Stimulated activated CD4-positive, alpha-beta T cell treated with anti-CD3 and anti-CD28 coated beads, TNF-alpha, amount 100 ng/mL, for 4 hours (primary cell): ENCODE measurements around the gene CEACAM3.

Experiments
- DNase-seq, 3 experiments: peaks; one replicate each; pipeline ENCODE4 v3.0.0-alpha.2; 2020; ENCODE audit warnings: low read depth in 3 of 3

CEACAM3 gene

DNA sequence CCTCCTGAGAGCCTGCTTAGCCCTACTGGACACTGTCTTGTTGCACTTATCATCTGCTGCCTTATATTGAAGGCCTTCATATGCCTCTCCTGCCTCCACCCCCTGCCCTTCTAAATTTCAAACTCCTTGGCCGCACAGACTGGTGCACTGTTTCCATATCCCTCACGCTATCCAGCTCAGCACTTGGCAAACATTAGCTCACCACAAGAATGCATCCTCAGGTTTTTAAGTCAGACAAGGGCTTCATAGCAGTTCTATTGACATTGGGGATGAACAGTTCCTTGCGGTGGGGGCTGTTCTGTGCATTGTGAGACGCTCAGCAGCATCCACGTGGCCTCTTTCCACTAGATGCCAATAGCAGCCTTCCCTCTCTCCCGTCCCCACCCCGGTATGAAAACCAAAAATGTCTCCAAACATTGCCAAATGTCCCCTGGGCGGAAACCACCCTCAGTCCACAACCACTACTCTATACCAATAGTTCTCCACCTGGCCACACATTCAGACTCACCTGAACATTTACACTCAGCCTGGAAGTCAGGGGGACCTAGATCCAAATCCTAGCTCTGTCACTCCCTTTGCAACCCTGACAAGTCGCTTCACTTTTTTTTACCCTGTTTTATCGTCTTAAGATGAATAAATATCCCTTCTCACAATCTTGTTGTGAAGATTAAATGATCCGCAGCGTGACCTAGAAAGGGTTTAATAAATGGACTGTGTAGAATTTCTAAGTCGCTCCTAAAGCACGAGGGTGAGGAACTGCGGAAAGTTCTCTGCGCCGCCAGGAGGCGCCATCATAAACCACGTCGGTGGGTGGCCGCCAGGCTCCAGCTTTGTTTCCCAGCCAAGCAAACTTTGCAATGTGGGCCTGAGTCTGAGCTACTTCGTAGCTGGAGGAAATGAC lies 3.6 kb upstream of the CEACAM3 start:
- DNase-seq: peak; percentile 6 to 17 (median 16)

DNA sequence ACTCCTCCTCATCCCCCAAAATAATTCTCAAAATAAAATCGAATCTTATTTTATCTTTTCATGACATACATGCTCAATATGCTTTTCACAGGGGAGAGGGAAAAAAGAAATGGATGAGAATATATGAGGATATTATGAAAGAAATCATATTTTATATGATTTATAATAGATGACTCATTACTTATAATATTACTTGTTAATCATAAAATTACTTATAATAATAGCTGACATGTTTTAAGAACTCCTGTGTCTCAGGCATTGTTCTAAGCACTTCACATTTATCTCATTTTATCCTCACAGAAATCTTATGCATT lies 3.0 kb upstream of the CEACAM3 start:
- DNase-seq: no peak

DNA sequence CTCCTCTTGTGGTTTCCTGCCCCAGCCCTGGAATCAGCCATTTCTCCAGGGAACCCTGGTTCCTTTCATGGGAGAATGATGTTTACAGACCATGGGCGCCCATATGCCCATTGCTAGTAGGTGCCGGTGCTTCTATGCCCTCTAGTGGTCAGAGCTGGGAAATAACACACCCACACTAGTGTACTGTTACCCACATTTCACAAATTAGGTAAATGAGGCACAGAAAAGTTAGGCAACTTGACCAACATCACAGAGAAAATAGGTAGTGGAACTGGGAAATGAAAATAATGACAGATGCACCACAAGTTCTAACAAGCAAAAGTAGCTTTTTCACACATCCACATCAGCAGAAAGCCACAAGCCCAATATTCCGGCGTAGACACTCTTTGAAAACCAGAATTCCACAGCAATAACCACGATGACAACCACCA lies 1.3 kb upstream of the CEACAM3 start:
- DNase-seq: peak; percentile 11 to 48 (median 35)

DNA sequence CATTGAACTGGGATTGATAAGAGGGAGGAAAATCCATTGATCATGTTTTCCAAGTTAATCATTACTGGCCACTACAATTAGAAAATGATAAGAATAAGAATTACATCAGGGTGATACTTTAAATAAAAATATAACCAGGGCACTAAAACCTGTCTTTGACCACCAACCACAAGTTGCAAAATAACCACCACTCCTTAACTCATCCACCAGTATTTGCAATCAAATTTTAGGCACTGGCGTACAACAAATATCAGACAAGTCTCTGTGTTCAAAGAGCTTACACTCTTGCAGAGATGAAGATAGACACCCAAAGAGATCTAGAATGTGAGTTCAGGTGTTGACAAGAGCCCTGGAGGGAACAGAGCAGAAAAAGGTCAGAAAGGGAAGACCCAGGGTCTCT lies 514 bp downstream of the CEACAM3 start:
- DNase-seq: no peak

DNA sequence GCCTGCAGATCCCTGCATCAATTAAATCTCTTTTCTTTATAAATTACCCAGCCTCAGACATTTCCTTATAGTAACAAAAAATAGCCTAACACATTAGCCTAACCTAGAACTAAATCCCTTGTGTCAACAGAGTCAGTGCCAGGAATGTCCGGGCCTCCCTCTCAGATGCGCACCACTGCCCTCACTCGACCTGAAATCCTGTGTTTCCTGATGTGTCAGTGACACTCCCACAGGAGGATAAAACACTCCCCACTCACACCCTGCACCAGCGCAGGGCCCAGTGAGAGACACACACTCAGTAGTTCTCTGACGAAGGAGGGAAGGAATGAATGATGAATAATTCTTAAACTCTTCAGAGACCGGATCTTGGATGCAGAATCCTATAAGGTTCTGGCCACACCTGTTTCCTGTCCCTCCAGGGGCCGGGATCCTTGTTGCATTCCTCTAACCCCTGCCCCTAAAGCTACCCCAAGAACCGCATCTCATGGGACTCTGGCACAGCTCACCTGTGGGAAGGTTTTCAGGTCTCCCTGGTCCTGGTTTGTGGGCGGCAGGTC lies 3.1 kb downstream of the CEACAM3 start:
- no peak for DNase-seq

DNA sequence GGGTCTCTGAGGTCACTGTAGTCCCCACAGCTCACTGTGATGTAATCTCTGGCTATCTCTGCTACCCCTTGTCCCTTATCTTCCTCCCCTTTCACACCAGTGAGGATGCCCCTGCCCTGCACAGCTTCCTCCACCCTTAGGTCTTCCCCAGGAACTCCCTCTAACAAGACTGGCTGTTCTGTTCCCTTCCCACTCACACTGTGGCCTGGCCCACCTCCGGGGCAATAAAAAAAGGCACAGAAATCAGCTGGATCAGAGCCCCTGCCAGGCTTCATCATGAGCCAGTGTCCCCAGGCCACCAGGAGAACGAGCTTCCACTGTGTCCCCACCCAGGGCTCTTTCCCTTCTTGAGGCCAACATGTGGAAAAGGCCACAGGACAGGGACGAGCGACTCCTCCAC lies 4.6 kb downstream of the CEACAM3 start:
- DNase-seq: no peak

DNA sequence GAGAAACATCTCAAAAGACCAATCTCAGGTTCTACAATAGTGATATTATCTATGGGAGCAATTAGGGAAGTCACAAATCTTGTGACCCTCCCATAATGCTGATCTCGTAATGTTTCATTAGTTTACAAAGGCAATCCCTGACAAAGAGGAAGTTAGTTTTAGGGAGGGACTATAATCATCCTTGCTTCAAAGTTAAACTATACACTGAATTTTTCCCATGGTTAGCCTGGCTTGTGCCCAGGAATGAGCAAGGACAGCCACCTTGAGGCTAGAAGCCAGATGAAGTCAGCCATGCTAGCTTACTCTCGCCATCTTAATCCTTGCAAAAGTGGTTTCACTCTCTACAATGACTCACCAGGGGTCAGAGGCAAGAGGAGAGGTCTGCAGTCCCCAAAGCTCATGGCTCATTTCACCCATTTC lies 5.4 kb downstream of the CEACAM3 start:
- DNase-seq: no peak

DNA sequence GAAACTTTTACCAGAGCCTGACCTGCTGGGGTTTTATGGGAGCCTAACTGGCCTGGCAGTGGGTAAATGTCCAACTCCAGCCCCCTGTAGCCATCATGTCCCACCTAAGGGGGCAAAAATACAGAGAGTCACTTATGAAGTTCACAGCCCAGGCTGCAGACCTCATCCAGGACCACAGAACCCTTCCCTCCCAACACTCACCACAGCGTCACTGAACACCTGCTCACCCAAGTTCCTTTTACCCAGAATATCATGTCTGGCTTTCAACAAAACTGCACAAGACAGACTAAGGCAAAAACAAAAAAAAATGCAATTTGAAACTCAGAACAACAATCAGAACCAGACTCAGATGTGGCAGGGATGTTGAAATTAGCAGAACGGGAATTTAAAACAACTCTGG lies 6.4 kb downstream of the CEACAM3 start:
- DNase-seq: no peak

DNA sequence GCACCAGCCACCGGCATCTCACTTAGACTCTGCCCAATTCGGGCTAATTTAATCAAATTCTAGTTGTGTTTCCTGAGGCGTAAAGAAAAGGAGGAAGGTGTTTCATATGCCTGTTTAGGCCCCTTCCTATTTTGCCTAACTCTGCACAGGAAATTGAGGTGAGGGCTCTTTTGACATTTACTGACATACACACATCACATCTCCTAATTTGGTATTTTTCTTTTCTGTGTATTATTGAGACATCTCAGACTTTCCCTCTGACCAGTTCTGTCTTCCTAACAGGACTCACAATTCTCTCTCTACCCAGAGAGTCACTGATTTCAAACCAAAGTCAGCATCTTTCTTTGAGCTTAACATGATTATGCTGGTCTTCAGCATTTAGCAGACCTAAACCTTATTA lies 7.9 kb downstream of the CEACAM3 start:
- DNase-seq: no peak

DNA sequence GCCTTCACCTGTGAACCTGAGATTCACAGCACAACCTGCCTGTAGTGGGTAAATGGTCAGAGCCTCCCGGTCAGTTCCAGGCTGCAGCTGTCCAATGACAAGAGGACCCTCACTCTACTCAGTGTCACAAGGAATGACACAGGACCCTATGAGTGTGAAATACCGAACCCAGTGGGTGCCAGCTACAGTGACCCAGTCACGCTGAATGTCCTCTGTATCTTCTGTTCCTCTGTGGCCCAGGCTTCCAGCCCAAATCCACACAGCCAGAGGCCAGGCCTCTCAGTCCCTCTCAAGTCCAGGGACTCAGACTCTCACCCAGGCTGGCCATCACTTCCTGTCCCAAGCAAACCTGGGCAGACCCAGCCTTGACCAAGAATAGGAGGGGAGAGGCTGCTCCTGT lies 10.8 kb downstream of the CEACAM3 start:
- no peak for DNase-seq

DNA sequence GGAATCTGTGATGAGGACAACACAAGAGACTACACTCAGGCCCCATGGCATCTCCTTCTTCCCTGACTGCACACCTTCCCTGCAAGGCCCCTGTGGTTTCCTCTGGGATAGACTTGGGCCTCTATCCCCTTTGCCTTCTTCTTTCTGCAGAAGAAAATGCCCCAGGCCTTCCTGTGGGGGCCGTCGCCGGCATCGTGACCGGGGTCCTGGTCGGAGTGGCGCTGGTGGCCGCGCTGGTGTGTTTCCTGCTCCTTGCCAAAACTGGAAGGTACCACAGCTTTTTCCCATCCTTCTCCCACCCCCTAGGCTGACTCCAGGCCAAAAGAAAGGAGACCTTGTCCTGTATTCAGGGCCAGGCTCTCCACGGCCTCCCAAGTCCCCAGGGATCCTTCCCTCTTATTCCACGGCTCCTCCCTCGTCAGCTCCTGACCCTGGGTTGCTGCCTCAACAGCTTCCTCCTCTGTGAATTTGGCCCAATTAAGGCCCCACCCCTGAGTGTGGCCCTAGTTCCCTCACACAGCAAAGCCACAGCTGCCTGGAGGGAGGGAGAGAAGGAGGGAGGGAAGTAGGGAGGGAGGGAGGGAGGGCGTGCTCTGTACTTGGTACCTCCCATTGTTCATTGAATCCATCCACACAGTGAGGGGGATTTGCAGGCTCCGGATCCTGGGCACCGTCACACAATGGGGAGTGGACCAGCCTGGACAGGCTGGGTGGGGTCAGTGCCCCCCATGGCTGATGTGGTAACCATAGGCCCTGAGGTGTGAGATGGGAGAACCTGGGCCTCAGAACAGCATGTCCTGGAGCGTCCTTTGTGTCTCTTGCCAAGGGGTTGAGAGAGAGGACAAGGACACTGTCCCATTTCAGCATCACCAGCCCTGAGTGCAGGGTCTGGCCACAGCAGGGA lies 12.5 kb downstream of the CEACAM3 start:
- DNase-seq: no peak

DNA sequence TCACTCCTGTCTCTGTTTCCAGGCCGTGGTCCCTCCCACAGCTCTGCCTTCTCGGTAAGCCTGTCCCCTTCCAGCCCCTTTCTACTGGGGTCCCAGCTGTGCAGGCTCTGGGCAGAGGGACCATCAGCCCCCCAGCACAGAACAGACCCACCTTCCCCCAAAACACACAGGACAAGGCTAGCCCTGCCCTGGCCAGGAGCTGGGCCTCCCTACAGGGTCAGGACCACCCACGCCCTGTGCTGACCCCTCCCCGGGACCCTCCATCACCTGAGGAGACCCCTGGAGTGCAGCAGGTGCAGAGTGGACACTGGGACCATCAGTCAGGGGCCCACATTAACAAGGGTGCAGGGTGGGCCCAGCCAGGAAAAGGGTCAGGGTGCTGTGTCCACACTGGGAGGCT lies 13.9 kb downstream of the CEACAM3 start:
- no peak for DNase-seq

DNA sequence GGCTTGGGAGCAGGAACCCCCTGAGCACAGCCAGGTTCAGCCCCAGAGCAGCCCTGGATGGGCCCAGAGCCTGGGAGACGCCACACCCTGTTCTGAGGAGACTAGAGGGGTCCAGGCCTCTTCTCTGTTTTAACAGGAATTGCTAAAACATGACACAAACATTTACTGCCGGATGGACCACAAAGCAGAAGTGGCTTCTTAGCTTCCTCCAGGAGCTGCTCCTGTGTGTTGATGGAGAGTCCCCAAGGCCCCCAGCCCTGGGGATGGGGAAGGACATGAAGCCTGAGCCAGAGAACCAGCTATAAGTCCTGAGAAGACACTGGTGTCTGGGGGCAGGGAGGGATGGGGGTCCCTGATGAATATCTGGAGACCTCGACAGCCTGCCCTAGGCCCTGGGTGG lies 14.6 kb downstream of the CEACAM3 start:
- DNase-seq: no peak

DNA sequence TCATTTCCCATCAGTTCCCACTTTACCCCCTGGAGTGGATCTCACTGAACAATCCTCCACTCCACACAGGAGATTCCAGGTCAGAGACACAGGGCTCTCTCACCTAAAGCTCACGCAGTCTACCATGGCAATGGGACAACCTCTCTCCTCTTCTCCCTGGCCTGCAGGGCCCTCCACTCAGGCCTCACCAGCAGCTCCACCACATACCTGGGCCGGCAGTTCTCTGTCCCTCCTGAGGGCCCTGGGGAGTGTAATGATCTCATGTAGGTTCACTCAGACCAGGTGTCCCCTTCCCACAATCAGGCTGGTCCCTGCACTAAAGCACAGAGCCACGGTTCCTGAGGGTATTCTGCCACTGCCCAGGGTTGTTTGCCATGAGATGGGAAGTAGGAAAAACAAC lies 15.6 kb downstream of the CEACAM3 start:
- no peak for DNase-seq

DNA sequence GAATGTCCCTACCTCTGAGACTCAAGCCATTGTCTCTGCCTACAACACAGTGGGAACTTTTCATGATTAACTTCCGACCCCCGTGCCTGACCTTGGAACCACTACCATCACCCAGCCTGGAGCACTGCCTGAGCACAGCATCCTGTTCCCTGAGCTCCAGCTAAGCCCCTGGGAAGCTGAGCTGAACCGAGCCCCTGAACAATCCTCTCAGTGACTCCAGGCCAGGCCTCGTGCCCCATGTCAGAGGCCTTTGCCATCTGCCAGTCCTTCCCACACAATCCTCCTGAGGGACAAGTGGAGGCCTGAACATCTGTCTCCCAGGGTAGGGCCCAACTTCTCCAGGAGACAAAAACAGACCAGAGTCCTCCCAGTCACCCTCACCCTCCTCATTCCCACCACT lies 17.5 kb downstream of the CEACAM3 start:
- no peak for DNase-seq

DNA sequence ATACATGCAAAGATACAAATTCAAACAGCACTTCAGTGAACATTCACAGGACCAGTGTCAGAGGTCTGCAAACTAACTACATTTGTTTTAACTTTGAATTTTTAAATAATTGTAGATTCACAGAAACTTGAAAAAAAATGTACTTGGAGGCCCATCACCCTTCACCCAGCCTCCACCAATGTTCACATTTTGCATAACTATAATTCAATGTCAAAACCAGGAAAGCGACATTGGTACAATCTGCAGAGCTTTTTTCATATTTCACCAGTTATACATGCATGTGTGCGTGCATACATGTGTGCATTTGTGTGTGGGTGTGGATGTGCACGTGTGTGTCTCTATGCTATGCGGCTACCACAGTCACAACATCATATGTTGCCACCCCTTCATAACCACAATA lies 18.9 kb downstream of the CEACAM3 start:
- no peak for DNase-seq

DNA sequence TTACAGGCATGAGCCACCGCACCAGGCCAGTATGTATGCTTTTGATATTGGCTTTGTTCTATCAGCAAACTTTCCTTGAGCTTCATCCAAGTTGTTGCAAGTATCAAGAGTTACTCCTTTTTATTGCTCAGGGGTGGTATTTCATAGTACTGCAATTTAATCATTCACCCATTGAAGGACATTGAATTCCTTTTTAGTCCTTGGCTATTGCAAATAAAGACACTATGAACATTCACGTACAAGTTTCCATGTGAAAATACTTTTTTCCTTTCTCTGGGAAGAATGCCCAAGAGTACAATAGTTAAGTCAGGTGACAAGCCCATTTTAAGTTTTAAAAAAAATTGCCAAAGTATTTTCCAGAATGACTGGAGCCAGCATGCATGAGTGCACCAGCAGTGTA lies 20.4 kb downstream of the CEACAM3 start:
- DNase-seq: no peak

DNA sequence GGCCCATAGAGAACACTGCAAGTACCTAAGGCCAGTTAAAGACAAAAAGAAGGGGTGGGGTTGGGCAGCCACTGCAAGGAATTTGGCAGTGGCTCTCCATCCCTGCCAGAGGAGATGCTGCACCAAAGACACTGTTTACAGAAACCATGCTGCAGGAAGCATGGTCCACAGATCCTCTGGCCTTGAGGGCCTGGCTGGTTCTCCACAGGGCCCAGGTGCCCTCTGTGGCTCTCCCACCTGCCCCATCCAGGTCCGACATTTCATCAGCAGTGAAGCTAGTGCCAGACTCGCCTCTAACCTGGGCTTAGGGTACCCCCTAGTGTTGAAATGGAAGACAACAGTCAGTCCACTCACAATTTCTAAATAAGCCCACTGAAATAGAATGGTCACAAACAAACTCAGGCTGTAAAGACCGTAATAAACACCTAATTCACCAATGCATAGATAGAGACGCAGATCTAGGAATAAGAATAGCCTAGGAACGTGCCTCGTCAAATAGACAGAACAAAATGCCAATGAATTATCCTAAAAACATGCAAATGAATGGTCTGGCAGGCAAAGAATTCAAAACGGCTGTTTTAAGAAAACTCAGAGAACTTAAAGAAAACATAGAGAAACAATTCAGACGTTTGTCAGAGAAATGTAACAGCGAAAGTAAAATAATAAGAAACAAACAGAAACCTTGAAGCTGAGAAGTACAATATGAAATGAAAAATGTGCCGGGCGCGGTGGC lies 24.8 kb downstream of the CEACAM3 start:
- DNase-seq: peak in 2 of 3 experiments; percentile 2 to 15

DNA sequence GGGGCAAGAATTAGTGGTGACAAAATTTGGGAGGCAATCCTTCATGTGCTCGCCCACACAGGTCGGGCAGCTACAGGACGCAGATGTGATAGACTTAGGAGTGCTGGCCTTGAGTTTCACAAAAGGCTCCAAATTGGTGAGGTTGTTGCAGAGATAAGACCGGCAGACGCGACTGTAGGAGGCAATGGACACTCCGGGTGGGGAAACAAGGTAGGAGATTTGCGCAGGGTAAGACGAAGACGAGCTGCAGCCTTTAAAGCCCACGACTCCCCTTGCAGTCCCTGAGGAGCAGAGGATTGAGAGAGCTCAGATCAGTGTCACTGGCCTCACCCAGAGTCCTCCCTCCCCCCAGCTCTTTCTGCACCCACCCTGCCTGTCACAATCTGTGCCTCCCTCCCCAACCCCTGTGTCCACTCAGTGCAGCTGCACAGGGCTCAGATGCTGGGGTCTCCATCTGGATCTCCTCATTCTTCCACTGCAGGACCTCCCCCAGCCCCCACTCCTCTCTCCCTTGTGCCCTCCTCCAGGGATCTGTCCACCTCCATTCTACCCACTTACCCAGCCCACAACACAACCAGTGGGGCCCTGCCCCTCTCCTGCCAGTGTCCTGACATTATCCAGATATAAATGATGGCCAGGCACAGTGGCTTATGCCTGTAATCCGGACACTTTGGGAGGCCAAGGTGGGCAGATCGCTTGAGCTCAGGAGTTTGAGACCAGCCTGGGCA lies 41.8 kb downstream of the CEACAM3 start:
- DNase-seq: no peak

DNA sequence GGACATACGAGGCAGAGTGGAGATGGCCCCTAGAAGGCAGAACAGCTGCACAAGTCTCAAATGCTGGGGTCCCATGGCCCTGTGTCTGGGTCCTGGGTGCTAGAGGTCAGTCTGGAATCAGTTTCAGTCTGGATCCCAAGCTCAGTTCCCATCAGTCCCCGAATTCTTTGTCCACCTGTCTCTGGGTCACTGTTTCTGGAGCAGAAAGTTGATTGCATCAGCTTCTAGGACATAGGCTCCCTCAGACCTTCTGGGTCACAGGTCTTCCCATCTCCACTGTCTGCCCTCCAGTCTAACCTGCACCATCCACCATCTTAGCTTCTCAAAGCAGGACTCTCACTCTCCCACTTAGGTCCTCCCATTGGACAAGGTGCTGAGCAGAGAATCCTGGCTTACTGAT lies 42.8 kb downstream of the CEACAM3 start:
- no peak for DNase-seq

DNA sequence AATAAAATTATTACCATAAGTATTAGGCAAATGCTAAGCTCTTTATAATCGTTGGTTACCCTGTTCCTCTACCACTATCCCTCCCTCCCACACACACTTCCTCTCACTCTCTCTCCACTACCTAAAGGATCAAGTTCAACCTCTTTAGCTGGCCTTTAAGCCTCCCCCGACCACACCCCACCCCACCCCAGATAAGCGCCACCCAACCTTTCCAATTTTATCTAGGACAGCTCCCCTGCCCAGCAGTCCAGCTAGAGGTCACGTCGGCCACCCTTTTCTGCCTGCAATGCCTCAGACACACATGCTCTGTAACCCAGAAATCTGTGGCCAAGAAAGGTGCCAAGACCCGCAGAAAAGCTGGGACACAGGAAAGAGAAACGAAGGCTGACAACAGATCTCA lies 47.0 kb downstream of the CEACAM3 start:
- no peak for DNase-seq
